Skin of body (tissue), 2 donors: ENCODE data around the gene BDH1. TPM values are rescaled to one million over a fixed set of nuclear protein-coding genes. Genes with fewer than 3 reads are reported as not detected.
"Not testable (repeated sequence)": the region's sequence is repeated elsewhere in the genome, so short reads cannot be mapped to it uniquely, and the experiment has no call there.

Experiments used
- DNase-seq: peaks from one replicate; lab custom pipeline; 2025; lab: John Stamatoyannopoulos, UW
- total RNA-seq: library from RNA; depleted of rRNA; stranded (reverse); fragments of >200 nt; gene quantifications from one replicate; pipeline ENCODE4 v1.2.3, GENCODE V29; 2014

BDH1 gene
- total RNA-seq, 1 donor from 2014 or later, result 13.0 TPM

- no peak for DNase-seq
Observed at GRCh38 chr3:197578376-197578775, 22.6 kb upstream of the BDH1 start.

GRCh38 chr3:197577366-197578074 is 21.8 kb upstream of the BDH1 start:
- no peak for DNase-seq

- DNase-seq, result no peak
Observed at GRCh38 chr3:197576838-197577237, 21.1 kb upstream of the BDH1 start.

- no peak for DNase-seq
Observed at GRCh38 chr3:197575362-197575761, 19.6 kb upstream of the BDH1 start.

GRCh38 chr3:197574396-197574991 is 18.7 kb upstream of the BDH1 start:
- not testable (repeated sequence) for DNase-seq

- no peak for DNase-seq
Observed at GRCh38 chr3:197573048-197573767, 17.4 kb upstream of the BDH1 start.

- DNase-seq, result not testable (repeated sequence)
Observed at GRCh38 chr3:197571880-197572172, 16.1 kb upstream of the BDH1 start.

- DNase-seq, result not testable (repeated sequence)
Observed at GRCh38 chr3:197571074-197571879, 15.5 kb upstream of the BDH1 start.

- not testable (repeated sequence) for DNase-seq
Observed at GRCh38 chr3:197569433-197569832, 13.7 kb upstream of the BDH1 start.

- no peak for DNase-seq
Observed at GRCh38 chr3:197567904-197568681, 12.3 kb upstream of the BDH1 start.

- DNase-seq, result not testable (repeated sequence)
Observed at GRCh38 chr3:197566155-197566554, 10.4 kb upstream of the BDH1 start.

GRCh38 chr3:197564097-197564843 is 8.5 kb upstream of the BDH1 start:
- no peak for DNase-seq

- DNase-seq, result no peak
Observed at GRCh38 chr3:197562398-197563251, 6.9 kb upstream of the BDH1 start.

- no peak for DNase-seq
Observed at GRCh38 chr3:197561926-197562325, 6.2 kb upstream of the BDH1 start.

GRCh38 chr3:197559651-197560050 is 3.9 kb upstream of the BDH1 start:
- no peak for DNase-seq

- peak; percentile 85 for DNase-seq
Observed at GRCh38 chr3:197554562-197555280, 1.0 kb downstream of the BDH1 start.

- DNase-seq, result no peak
Observed at GRCh38 chr3:197554196-197554561, 1.6 kb downstream of the BDH1 start.

- DNase-seq, result no peak
Observed at GRCh38 chr3:197552198-197552597, 3.6 kb downstream of the BDH1 start.

GRCh38 chr3:197550489-197550888 is 5.3 kb downstream of the BDH1 start:
- no peak for DNase-seq
